Stimulated activated CD4-positive, alpha-beta T cell treated with anti-CD3 and anti-CD28 coated beads, TNF-alpha, amount 100 ng/mL, for 1 hour (primary cell): ENCODE data around the gene PGR.

Source experiments
- DNase-seq, 3 donors: peaks; one replicate each; pipeline ENCODE4 v3.0.0-alpha.2; 2020; ENCODE audit warnings: low read depth in 3 of 3, low spot score in 1 of 3

PGR gene

GRCh38 chr11:101010899-101011298 lies 118.7 kb downstream of the PGR start:
- DNase-seq, result no peak

GRCh38 chr11:101009690-101010055 lies 119.9 kb downstream of the PGR start:
- no peak for DNase-seq

GRCh38 chr11:101008961-101009689 lies 120.5 kb downstream of the PGR start:
- DNase-seq, result no peak

GRCh38 chr11:101003468-101003867 lies 126.1 kb downstream of the PGR start:
- no peak for DNase-seq

- no peak for DNase-seq
These were observed 129.9 kb downstream of the PGR start for GRCh38 chr11:100999756-101000155.

- no peak for DNase-seq
These were observed 134.6 kb downstream of the PGR start for GRCh38 chr11:100994966-100995365.

GRCh38 chr11:100991541-100991940 lies 138.1 kb downstream of the PGR start:
- no peak for DNase-seq

- no peak for DNase-seq
These were observed 138.7 kb downstream of the PGR start for GRCh38 chr11:100990931-100991330.

- no peak for DNase-seq
These were observed 144.9 kb downstream of the PGR start for GRCh38 chr11:100984668-100985067.

- no peak for DNase-seq
These were observed 148.3 kb downstream of the PGR start for GRCh38 chr11:100981196-100981824.

- DNase-seq, result no peak
These were observed 149.5 kb downstream of the PGR start for GRCh38 chr11:100980156-100980555.
